Activated CD8-positive, alpha-beta memory T cell treated with anti-CD3 and anti-CD28 coated beads, Interleukin-2, amount 50 U/mL, for 48 hours (primary cell): Measurements from ENCODE around the gene FRAT2.
"Not testable (repeated sequence)": the region's sequence is repeated elsewhere in the genome, so short reads cannot be mapped to it uniquely, and the experiment has no call there.

ENCODE experiments used
- DNase-seq: peaks from one replicate; pipeline ENCODE4 v3.0.0-alpha.2; 2020

FRAT2 gene

DNA sequence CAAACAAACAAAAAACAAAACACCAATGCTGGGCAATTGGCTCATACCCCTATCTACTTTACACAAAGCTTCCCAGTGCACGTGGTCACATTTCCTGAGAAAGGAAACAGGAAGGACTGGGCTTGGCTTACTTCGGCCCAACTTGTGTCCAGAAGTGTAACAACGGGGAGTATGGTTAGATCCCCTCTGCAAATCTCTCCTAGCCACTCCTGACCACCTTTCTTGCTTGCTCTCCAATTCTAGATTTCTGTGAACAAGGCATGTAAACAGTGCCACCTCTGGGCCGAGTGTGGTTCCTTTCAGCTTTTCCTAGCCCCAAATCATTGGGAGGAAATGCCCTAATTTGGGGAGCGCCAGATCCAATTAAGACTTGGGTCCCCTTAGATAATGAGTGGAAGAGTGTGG is 21.0 kb upstream of the FRAT2 start:
- no peak for DNase-seq

DNA sequence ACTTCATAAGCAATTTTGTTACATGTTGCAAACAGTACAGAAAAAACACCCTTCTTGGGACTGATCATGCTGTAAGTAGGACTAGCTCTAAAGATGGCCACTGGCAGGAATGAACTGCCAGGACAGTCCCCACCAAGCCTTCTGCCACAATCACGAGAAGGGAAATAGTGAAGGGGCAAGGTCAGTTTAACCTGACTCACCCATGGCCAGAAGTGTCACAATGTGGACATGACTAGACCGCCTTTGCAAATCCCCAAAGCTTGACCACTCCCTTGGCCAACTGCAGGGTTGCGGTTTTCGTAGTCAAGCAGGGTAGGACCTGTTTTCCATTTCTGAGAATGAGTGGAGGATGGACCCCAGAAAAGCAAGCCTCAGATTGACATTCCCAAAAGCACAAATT is 19.4 kb upstream of the FRAT2 start:
- DNase-seq = no peak

DNA sequence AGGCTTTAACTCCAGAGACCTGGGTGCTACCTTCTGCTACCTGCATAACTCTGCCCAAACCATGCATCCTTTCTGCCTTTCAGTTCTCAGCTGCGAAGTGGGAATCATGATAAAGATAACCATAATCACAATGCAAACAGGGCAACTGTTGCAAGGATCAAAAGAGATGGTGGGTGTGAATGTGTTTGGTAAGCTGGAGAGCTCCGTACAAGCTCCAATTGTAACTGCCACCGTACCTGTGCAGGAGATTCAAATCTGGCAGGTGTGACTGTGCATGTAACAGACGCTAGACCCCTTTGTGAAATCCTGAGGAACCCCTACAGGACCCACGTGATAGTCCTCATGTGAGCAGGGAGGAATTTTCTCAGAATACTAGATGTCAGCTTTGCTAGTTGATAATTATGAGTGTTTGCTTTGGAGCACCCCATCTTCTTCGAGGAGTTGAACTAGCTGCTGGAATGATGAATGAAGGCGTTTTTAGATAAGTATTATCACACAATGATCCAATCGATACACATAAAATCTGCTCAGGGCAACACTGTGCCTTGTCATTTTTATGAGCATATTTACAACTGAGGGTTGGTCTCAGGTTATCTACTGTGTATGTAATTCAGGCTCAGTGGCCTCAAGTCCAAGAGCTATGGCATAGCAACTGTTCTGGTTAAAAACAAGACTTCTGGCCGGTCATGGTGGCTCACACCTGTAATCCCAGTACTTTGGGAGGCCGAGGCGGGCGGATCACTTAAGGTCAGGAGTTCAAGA is 15.4 kb upstream of the FRAT2 start:
- no peak for DNase-seq

DNA sequence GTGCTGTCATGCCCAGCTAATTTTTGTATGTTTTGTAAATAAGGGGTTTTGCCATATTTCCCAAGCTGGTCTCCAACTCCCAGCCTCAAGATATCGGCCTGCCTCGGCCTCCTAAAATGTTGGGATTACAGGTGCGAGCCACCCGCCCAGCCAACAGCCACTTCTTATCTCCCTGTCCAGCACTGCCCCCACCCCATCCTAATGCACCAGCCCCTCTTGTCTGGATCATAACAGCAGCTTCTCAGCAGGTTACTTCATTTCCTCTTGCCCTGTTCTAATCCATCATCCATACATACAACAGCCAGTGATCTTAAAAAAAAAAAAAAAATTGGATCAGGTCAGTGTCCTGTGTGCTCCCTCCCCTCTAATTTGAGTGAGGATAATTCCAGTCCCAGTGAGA is 12.8 kb upstream of the FRAT2 start:
- DNase-seq = no peak

DNA sequence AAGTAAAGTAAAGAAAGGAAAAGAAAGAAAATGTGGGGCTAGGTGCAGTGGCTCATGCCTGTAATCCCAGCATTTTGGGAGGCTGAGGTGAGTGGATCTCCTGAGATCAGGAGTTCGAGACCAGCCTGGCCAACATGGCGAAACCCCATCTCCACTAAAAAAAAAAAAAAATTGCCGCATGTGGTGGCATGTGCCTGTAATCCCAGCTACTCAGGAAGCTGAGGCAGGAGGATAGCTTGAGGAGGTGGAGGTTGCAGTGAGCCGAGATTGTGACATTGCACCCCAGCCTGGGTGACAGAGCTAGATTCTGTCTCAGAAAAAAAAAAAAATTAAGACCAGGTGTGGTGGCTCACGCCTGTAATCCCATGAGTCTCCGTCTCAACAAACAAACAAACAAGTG is 9.1 kb upstream of the FRAT2 start:
- DNase-seq = not testable (repeated sequence)

DNA sequence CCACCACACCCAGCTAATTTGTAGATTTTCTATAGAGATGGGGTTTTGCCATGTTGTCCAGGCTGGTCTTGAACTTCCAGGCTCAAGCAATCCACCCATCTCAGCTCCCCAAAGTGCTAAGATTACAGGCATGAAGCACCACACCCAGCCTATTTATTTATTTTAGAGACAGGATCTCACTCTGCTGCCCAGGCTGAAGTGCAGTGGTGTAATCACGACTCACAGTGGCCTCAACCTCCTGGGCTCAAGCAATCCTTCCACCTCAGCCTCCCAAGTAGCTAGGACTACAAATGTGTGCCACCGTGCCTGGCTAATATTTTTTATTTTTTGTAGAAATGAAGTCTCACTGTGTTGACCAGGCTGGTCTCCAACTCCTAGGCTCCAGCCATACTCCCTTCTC is 6.9 kb upstream of the FRAT2 start:
- DNase-seq = no peak

DNA sequence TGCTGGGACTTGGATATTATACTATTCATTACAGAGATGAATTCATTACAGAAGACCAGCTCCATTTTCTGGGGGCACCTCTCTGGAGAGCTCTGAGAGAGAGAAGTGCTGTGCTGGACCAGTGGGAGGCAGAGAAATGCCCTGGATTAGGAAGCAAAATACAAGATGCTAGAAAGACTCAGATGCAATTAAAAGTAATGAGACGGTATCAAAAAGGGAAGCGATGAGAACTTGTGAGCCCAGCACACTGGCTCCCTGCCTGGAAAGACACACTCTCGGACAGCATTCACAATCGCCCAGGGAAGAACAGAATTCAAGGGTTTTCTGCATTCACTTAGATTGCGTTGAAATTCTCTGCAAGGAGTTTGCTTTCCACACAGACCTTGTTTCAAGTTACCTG is 3.5 kb upstream of the FRAT2 start:
- no peak for DNase-seq

DNA sequence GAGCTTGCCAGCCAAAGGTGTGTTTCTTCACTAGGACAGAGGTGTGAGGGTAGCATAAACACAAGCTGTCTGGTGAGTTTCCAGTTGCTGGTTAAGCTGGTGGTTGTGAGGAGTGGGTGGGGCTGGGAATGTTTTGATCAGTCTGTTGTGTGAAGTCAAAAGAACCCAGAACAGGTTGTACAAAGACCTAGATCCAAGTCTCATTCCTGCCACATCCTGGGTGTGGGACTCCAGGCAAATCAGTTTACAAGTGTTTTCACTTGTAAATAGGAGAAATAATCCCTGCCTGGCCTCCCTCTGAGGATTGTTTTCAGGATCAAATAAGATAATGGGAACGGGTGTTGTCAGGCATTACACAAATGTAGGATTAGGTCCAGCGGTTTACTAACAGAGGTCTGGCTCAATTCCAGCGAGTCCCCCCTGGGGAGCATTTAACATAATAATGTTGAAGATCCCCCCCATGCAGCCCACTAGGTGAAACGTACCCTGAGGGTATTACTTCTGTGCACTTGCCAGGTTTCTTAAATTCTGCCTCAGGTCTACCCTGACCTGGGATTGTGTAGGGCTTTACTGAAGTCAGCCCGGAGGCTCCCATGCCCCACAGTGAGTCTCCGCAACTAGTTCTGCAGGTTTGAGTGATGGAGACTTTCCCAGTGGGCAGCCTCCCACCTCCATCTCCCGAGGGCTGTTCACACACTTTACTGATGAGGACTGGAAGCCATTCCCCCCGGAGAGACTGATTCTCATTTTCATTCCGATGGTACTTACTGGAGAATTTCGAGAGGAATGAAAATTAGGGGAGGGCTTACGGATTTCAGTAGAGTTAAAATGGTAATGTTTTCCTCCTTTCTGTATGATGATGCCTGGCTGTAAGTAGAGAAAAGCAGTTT is 2.7 kb upstream of the FRAT2 start:
- no peak for DNase-seq

DNA sequence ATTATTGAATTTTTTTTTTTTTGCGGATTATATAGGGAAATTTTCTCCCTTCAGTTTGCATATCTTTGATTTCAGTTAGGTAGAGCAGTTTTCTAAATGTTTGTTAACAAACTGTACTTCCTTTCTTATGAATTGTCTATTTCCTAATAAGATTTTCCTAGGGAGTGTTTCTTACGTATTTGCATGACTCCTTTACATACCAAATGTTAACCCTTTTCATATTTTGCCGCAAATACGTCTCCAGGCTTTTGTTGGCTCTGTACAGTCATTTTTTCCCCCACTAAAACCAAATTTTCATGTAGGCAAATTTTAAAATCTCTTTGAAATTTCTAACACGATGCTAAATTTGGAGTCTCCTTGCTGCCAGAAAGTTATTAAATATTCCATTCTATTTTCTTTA is 1.9 kb upstream of the FRAT2 start:
- DNase-seq = no peak

DNA sequence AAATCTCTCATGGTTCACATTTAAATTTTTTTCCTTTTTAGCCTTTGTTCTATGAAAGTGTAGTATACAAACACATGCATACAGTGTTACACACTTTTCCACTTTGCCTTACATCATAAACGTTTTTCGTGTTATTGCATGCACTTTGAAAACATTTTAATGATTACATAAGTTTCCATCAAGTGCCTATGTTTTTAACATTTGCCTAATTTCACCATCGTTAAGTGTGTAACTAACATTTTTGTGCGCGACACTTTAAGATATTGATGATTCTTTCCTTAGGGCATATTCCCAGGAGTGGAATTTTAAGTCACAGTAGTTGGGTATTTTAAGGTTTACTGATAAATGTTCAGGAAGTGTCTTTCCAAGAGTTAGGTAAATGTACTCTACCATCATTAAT is 1.5 kb upstream of the FRAT2 start:
- no peak for DNase-seq

DNA sequence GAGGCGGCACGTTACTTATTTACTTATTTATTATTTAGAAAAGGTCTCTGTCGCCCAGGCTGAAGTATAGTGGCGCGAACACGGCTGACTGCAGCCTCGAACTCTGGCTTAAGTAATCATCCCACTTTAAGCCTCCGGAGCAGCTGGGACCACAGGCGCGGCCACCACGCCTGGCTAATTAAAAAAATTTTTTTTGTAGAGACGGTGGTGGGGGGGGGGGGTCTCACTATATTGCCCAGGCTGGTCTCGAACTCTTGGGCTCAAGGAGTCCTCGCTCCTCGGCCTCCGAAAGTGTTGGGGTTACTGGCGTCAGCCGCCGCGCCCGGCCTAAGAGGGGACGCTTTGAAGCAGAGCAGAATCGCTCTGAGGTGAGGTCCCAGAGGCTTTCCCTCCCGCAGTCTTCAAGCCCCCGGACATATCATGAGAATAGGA is 675 bp upstream of the FRAT2 start:
- peak; percentile 61 for DNase-seq

DNA sequence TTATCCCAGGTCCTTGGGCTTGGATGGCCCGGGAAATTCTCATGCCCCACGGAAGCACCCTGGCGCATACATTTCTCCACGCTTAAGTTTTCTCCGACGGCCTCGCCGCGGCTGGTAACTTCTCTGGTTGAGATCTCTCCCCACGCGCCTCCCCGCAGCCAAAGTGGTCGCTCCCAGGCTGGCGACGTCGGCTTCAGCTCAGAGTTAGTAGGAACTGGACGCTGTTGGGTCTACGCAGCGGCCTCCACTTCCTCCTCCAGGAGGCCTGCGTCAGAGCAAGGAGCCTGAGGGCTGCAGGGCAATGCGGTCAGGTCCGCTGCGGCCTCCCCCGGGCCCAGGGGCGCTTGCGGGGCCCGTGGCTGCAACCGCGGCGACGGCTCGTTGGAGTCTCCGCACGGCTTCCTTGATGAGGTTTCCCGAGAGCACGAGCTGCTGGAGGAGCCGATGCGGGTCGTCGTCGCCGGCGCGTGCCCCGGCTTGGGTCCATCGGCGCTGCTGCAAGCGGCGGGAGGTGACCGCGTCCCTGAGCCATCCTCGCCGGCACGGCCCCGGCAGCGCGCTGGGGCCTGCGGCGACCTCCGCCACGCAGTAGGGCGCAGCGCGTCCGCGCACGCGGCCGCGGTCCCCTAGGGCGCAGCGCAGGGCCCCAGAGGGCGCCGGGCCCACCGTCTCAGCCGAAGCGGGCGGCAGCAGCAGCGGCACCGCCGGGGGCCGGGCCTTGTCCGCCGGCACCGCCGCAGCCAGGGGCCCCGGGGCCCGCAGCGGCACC is 744 bp downstream of the FRAT2 start:
- peak; percentile 76 for DNase-seq

DNA sequence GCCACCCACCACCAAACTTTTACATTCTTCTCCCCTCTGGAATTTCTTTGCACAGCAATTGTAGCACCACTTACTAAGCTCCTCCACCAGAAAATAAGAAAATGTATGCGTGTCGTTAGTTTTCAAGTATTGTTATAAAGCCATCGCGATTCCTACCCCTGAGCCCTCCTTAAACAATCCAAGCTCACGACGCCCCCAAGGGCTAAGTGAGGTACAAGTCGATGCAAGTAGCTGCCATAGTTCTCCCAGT is 1.3 kb downstream of the FRAT2 start:
- no peak for DNase-seq

DNA sequence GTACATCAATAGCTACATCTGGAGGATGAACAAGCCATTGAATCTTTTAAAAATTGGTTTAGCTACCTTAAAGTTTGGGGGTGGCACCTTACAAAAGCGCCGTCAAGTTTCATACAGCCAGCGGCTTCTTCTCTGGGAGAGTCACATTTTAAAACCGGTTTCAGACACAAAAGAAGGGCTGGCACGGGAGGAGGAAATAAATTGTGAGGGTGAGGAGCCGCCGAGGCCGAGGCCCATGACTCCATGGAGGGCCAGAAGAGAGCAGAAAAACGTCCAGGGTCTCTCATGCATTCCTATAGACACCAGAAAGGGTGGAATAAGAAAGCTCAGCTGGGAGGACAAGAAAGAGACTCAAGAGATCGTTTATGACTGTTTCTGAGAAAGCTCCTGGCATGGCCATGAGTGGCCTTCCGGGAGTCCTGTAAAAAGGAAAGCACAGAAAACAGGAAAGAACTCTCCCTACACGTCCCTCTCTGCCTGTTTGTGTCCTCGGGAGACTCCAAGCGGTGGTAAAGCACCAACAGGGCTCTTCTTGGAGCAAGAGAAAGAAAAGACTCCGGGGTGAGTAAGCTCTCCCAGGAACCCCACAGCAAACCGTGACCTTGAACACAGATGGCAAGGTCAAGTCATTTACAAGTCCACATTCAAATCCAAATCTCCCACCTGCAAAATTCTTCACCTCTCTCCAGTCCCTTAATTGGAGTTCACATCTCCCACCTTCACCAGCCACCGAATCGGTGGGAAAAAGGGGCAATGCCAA is 1.8 kb downstream of the FRAT2 start:
- no peak for DNase-seq

DNA sequence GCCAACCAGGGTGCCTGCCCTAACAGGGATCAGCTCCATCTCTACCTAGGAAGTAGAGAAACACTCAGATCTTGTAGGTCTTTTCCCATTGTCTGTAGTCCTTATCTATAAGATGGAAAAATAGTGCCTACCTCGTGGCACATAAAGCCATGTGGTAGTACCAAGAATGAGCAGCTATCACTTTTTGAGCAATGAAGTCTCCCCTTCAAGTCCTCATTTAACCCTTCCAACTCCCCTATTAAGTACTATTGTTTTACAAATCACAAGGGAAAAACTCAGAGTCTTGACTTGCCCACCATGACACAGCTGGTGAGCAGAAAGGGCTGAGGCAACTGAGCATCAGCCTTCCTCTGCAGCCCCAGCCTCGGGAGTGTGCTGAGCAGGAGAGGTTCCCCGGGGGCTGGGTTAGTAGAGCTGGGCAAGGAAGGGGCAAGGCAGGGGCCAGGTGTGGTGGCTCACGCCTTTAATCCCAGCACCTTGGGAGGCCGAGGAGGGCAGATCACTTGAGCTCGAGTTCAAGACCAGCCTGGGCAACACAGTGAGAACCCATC is 3.3 kb downstream of the FRAT2 start:
- no peak for DNase-seq

DNA sequence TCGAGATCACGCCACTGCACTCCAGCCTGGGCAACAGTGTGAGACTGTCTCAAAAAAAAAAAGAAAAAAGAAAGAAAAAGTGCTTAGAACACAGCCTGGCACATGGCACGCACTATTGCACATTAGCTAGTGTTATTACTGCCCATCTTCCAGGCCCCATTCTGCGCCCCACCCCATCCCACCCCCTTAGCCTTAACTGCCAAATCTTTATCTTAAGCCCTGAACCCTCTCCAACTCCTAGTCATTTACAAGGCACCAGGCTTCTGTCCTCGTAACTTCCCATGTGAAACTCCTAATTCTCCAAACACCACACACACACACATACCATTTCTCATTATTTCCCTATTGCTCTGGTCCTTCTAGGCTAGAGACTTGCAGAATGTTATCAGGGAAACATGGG is 4.8 kb downstream of the FRAT2 start:
- DNase-seq = no peak

DNA sequence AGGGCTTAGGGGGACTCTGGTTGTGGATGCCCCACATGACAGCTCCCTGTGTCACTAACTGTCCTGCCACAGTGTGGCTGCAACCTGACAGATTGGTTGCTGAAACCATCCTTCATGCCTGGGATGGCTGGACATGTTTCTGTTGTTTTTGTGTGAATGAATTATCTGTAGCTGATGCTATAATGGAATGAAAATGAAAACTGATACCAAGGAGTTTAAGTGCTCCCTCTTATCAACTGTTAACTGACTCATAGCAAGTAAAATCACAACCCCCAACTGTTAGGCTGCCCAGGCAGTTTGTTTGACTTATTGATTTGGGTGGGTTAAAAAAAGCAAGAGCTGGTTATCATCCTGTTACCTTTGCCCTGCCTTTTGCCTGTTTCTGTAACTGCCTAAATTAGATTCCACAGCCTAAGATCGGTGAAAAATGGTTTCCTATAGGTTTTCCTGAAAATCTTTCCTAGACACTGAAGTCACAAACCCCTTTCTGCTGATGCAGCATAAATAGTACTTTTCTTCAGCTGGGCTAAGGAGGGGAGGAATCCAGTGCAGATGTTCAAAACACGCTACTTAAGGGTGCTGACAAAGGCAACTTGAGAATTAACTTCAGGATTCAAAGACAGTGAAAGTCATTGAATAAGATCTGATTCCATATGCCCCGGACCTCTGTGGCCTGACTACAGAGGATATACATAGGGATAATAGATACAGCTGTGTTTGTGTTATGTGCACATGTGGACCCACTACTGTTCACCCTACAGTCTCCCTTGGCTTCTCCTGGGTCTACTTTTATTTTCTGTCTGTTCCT is 5.7 kb downstream of the FRAT2 start:
- DNase-seq = no peak

DNA sequence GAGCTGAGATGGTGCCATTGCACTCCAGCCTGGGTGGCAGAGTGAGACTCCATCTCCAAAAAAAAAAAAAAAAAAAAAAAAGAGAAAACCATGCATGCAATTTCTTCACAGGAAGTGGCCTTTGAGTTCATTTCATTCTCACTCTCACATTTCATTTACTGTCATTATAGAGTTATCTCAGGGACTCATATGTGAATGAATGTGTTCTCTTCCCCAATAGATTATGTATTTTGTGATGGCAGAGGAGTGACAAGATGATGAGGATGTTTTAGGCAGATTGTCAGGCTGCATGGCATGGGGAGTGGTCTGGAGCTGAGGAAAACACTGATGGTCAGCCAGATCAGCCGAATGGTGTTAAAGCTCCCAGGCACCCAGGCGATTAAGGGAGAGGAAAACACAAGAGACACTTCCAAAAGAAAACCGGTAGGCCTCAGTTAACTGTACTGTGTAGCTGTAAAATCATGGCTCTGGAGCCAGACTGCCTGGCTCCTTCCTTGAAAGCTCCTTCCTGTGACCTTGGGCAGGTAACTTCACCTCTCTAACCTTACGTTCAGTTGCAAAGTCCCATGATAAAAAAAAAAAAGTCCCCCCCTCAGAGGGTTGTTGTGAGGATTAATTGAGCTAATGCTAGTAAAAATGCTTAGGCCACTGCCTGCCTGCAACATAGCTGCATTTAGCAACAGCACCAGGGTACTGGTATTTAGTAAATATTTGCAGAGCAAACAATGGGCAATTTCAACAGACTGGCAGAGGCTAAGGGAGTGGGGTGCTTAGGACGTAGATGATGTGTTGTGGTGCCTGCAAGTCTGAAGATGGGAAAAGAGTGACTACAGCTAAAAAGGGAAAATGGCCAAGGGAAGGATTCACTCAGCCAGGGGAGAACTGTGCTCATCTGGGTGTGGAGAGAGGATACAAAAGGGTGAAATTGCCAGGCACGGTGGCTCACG is 6.9 kb downstream of the FRAT2 start:
- DNase-seq = no peak

DNA sequence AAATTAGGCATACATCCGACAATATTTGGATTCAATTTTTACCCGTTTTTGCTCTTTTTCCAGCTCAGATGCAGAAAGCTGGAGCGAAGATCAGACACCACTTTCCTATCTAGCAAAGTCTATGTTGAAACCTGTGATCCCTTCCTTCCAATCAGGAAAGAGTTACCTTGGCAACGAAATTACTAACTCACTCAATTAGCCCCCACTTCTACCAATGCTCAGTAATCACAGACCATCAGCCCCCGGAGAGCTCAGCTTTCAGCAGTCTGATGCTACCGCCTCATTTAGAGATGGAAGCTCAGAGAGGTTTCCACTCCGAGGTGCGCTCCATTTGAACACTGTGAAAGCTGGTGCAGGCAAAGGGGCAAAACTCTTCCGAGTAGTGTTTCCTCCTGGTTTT is 8.8 kb downstream of the FRAT2 start:
- no peak for DNase-seq

DNA sequence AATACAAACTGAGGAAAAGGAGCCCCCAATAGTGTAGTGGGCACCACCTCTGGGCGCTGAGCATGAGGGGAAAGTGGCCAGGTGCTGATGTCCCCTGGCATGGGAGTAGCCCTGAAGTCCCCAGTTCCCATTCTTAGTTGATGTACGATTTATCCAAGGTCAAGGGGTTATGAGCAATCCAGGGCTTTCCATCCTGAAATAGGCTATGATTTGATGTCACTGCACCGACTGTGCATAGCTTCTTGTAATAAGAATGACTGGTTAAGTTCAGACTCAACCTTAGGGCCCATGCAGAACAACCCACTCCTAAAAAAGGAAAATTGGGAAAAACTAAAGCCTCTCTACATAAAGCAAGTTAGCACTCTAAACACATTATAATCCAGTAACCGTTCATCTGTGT is 11.0 kb downstream of the FRAT2 start:
- no peak for DNase-seq

DNA sequence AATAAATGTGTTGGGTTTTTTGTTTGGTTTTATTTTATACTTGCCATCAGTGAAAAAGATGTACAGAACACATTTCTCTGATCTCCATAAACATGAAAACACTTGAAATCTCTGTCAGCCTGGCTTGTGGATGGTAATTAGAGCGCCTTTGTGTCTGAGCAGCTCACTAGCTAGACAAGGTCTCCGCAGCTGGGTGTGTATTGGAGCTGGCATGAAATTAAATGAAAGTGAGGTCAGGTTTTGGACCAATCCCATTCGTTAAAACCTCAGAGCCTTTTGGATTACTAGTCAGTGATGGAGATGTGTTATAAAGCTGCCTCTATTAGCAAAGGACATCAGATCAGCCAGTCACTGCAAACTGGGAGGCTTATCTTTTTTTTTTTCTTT is 12.7 kb downstream of the FRAT2 start:
- no peak for DNase-seq
